GM18502 (cell line): ENCODE data around the gene NTNG1.
A peak's percentile ranks its signal among the peaks of the same experiment; 100 is the strongest.
"Not testable (repeated sequence)": the region's sequence is repeated elsewhere in the genome, so short reads cannot be mapped to it uniquely, and the experiment has no call there.

ENCODE experiments used
- ATAC-seq: cut with Tn5 transposase; IDR thresholded peaks from one replicate; pipeline ENCODE4 v1.9.1; 2021; ENCODE audit warnings: mild to moderate bottlenecking; ENCODE audit not compliant: unreplicated experiment, poor library complexity

Gene NTNG1

GRCh38 chr1:107194380-107194779 lies 53.5 kb downstream of the NTNG1 start:
- no peak for ATAC-seq

GRCh38 chr1:107195476-107195875 lies 54.6 kb downstream of the NTNG1 start:
- no peak for ATAC-seq

GRCh38 chr1:107196973-107197562 lies 56.2 kb downstream of the NTNG1 start:
- ATAC-seq = peak; percentile 97

- ATAC-seq = no peak
Measured at GRCh38 chr1:107198561-107198960, 57.7 kb downstream of the NTNG1 start.

GRCh38 chr1:107200631-107201030 lies 59.8 kb downstream of the NTNG1 start:
- no peak for ATAC-seq

- ATAC-seq = no peak
Measured at GRCh38 chr1:107202007-107202406, 61.2 kb downstream of the NTNG1 start.

- ATAC-seq = no peak
Measured at GRCh38 chr1:107213225-107213624, 72.4 kb downstream of the NTNG1 start.

GRCh38 chr1:107220036-107220435 lies 79.2 kb downstream of the NTNG1 start:
- ATAC-seq = no peak

GRCh38 chr1:107225706-107226105 lies 84.9 kb downstream of the NTNG1 start:
- no peak for ATAC-seq

GRCh38 chr1:107228704-107229371 lies 88.0 kb downstream of the NTNG1 start:
- no peak for ATAC-seq

- ATAC-seq = no peak
Measured at GRCh38 chr1:107229711-107230110, 88.9 kb downstream of the NTNG1 start.

GRCh38 chr1:107230121-107230520 lies 89.3 kb downstream of the NTNG1 start:
- ATAC-seq = no peak

GRCh38 chr1:107231291-107231690 lies 90.5 kb downstream of the NTNG1 start:
- ATAC-seq = no peak

- ATAC-seq = no peak
Measured at GRCh38 chr1:107232426-107232825, 91.6 kb downstream of the NTNG1 start.

GRCh38 chr1:107236760-107237159 lies 95.9 kb downstream of the NTNG1 start:
- ATAC-seq = not testable (repeated sequence)

- no peak for ATAC-seq
Measured at GRCh38 chr1:107243461-107243860, 102.6 kb downstream of the NTNG1 start.

- ATAC-seq = no peak
Measured at GRCh38 chr1:107244709-107245500, 104.1 kb downstream of the NTNG1 start.

GRCh38 chr1:107246775-107247345 lies 106.0 kb downstream of the NTNG1 start:
- peak; percentile 45 for ATAC-seq

GRCh38 chr1:107247679-107248078 lies 106.8 kb downstream of the NTNG1 start:
- ATAC-seq = no peak

GRCh38 chr1:107250169-107250568 lies 109.3 kb downstream of the NTNG1 start:
- ATAC-seq = peak; percentile 40

- no peak for ATAC-seq
Measured at GRCh38 chr1:107251083-107251482, 110.2 kb downstream of the NTNG1 start.
